H1 (cell line): ENCODE results near the gene KCNK15.

Source experiments
- EGR1 ChIP-seq: IDR thresholded peaks from 2 replicates; pipeline ENCODE4 v1.6.1; 2011; ENCODE audit warnings: low read depth, low read length, borderline replicate concordance
- EP300 ChIP-seq, 2 experiments: IDR thresholded peaks; 1 replicate in 1 of 2; 2 replicates in 1 of 2; pipeline ENCODE4 v1.6.1; 2011 to 2012; ENCODE audit warnings: low read depth in 2 of 2, low read length in 2 of 2, mild to moderate bottlenecking in 2 of 2, borderline replicate concordance in 1 of 2, inconsistent platforms in 1 of 2, moderate library complexity in 1 of 2
- EZH2 ChIP-seq: fragments of 200-600 bp; sonication (generic); IDR thresholded peaks from 2 replicates; pipeline ENCODE4 v1.7.1; 2012; ENCODE audit warnings: low read depth, mild to moderate bottlenecking, moderate library complexity, low read length, inconsistent platforms; ENCODE audit not compliant: severe bottlenecking
- HDAC2 ChIP-seq, 2 experiments: fragments of 300-600 bp in 1 of 2; sonication (generic) in 1 of 2; IDR thresholded peaks; 2 replicates each; pipeline ENCODE4 v1.6.1; 2011 to 2012; ENCODE audit warnings: low read depth in 2 of 2, low read length in 2 of 2, mild to moderate bottlenecking in 2 of 2, moderate library complexity in 2 of 2, borderline replicate concordance in 1 of 2, inconsistent platforms in 1 of 2

DNA sequence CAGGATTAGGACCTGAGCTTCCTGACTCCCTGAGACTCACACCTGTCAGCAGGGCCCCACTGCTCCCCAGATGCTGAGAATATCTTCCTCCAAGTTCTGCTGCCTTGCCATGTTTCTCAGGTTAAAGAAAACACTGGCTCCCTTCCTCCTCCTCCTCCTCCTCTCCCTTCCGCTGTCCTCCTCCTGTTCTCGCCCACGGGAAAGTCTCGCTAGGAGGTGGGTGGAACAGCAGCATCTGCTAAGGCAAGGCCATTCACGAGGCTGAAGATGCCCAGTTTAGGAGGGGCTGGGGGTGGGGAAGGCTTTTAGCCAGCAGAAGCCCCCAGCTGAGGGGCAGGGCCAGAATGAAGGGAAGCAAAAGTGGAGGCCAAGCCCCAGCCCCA lies 23.8 kb downstream of the KCNK15 start:
- TF ChIP-seq EZH2 = no peak
- no peak for TF ChIP-seq HDAC2 (IDR thresholded peaks at IDR 0.05; ENCODE audit: borderline replicate concordance in 1 of 2, low read depth in 2 of 2, low read length in 2 of 2)
- TF ChIP-seq EGR1 = no peak
- no peak for TF ChIP-seq EP300 (IDR thresholded peaks at IDR 0.05; ENCODE audit: borderline replicate concordance in 1 of 2, low read depth in 2 of 2, low read length in 2 of 2)
